Endodermal cell (in vitro differentiated cells): ENCODE results near the gene RCOR3. TPM values are rescaled to one million over a fixed set of nuclear protein-coding genes. Genes with fewer than 3 reads are reported as not detected.
"Not testable (repeated sequence)": the region's sequence is repeated elsewhere in the genome, so short reads cannot be mapped to it uniquely, and the experiment has no call there.

Experiments used
- DNase-seq: peaks from one replicate; pipeline ENCODE4 v3.0.0-alpha.2; 2017
- H3K27ac ChIP-seq: 2 replicates; pipeline ENCODE4 v1.5.1; 2013; ENCODE audit warnings: mild to moderate bottlenecking, low read depth, low read length, moderate library complexity
- H3K27me3 ChIP-seq: 2 replicates; pipeline ENCODE4 v1.6.1; 2013; ENCODE audit warnings: mild to moderate bottlenecking, low read length, moderate library complexity; ENCODE audit not compliant: insufficient read depth, control insufficient read depth, poor library complexity, severe bottlenecking
- H3K36me3 ChIP-seq: 2 replicates; pipeline ENCODE4 v1.7.0; 2013; ENCODE audit warnings: mild to moderate bottlenecking, low read length, moderate library complexity; ENCODE audit not compliant: control insufficient read depth, insufficient read depth
- H3K4me1 ChIP-seq: one replicate; pipeline ENCODE4 v1.7.0; 2013; ENCODE audit warnings: low read length; ENCODE audit not compliant: control insufficient read depth, insufficient read depth
- H3K4me3 ChIP-seq: 2 replicates; pipeline ENCODE4 v1.5.1; 2013; ENCODE audit warnings: mild to moderate bottlenecking, low read length, moderate library complexity
- H3K9ac ChIP-seq: 2 replicates; pipeline ENCODE4 v1.6.1; 2013; ENCODE audit warnings: mild to moderate bottlenecking, low read length, moderate library complexity; ENCODE audit not compliant: poor library complexity, severe bottlenecking; ENCODE audit errors: extremely low read depth
- H3K9me3 ChIP-seq: 2 replicates; pipeline ENCODE4 v1.6.1; 2013; ENCODE audit warnings: mild to moderate bottlenecking, low read length, moderate library complexity; ENCODE audit not compliant: control insufficient read depth
- H3K27ac Mint-ChIP-seq: 2 replicates; pipeline ENCODE4 v1.8.0; 2020; ENCODE audit warnings: mixed read lengths
- H3K27me3 Mint-ChIP-seq: 2 replicates; pipeline ENCODE4 v1.8.0; 2021; ENCODE audit warnings: mild to moderate bottlenecking, mixed read lengths; ENCODE audit not compliant: insufficient read depth
- H3K36me3 Mint-ChIP-seq: 2 replicates; pipeline ENCODE4 v1.8.0; 2020; ENCODE audit warnings: low read depth, mixed read lengths
- H3K4me1 Mint-ChIP-seq: 2 replicates; pipeline ENCODE4 v1.8.0; 2020; ENCODE audit warnings: mixed read lengths
- H3K4me3 Mint-ChIP-seq: 2 replicates; pipeline ENCODE4 v1.8.0; 2020; ENCODE audit warnings: mild to moderate bottlenecking, moderate library complexity, mixed read lengths
- H3K9me3 Mint-ChIP-seq: 2 replicates; pipeline ENCODE4 v1.8.0; 2020; ENCODE audit warnings: mild to moderate bottlenecking, mixed read lengths
- CTCF ChIP-seq: fragments of 200-600 bp; sonication (generic); conservative IDR thresholded peaks from 2 replicates; pipeline ENCODE4 v1.5.0; 2021; ENCODE audit warnings: antibody characterized with exemption, mild to moderate bottlenecking
- WGBS, 2 experiments: methylation state at CpG; one replicate each; pipeline versions ENCODE4 v1.1.5 to v1.1.7; 2013; ENCODE audit warnings: missing lambda C conversion rate in 2 of 2, mixed read lengths in 1 of 2; ENCODE audit not compliant: insufficient coverage in 1 of 2, insufficient read length in 1 of 2; 5-methylcytosine and 5-hydroxymethylcytosine counted together
- total RNA-seq, 2 donors: library from RNA; stranded (reverse); fragmentation: NEBNext Ultra II Directional in 1 of 2; extraction: Animal tissue kit (Norgen Biotek cat#: 25700) in 1 of 2; gene quantifications; 2 replicates in 1 of 2; 3 replicates in 1 of 2; pipeline ENCODE4 v1.2.1, GENCODE V29; 2021

Gene RCOR3
- total RNA-seq, 2 donors from 2014 or later: 133 to 134 TPM

DNA sequence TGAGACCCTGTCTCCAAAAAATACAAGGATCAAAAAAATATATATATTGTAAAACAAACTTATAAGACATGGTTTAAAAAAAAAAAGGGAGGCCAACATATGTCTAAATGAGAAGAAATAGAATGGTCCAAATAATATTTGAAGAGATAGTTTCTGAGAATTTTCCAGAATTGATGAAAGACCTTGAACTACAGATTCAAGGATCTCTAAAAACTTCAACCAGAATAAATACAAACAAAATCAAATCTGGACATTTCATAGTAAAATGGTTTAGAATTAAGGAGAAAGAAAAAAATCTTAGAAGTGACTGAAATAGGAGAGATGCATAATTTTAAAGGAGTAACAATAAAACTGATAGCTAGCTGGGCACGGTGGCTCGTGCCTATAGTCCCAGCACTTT, 45.5 kb upstream of the RCOR3 start:
- no peak for DNase-seq
- H3K27me3 Mint-ChIP-seq: no peaks in the 10 kb centered on the region
- no peak for TF ChIP-seq CTCF

DNA sequence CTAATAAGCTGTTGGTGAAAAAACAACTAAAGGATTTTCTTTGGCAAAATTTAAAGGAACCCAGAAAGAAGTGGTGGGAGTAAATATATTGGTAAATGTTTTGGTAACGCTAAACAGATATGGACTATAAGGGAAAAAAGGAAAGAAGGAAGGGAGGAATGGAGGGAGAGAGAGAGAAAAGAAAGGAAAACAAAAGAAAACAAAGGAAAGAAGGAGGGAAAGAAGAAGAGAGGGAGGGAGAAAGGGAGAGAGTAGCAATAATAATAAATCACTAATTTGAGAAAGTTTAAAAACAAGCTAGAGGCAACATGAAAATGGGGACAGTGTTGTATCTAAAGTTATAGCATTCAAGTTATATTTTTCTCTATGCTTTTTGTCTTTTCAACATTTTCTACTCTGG, 43.6 kb upstream of the RCOR3 start:
- H3K9ac ChIP-seq: no peak overlapping the region
- H3K27ac Mint-ChIP-seq: no peak overlapping the region
- H3K27me3 Mint-ChIP-seq: no peaks in the 10 kb centered on the region
- H3K4me3 ChIP-seq: no peak overlapping the region
- H3K4me1 ChIP-seq: no peaks in the 10 kb centered on the region
- H3K27ac ChIP-seq: no peak overlapping the region
- H3K4me1 Mint-ChIP-seq: peaks cover 10% of the 10 kb centered on the region
- no peaks in the 10 kb centered on the region for H3K27me3 ChIP-seq
- no peaks in the 10 kb centered on the region for H3K36me3 ChIP-seq
- no peak for TF ChIP-seq CTCF
- 97 to 100% methylated on average over 1 of the region's 1 CpG for WGBS, 2 experiments
- peaks cover 10% of the 10 kb centered on the region for H3K9me3 Mint-ChIP-seq
- H3K9me3 ChIP-seq: peaks cover 22% of the 10 kb centered on the region
- no peak overlapping the region for H3K4me3 Mint-ChIP-seq
- H3K36me3 Mint-ChIP-seq: peaks cover 3% of the 10 kb centered on the region
- no peak for DNase-seq

More for the DNA sequence above, 45.5 kb upstream of the RCOR3 start:
- Histone ChIP-seq H3K4me3 (no peak overlapping the region), H3K9me3 (peaks cover 12% of the 10 kb centered on the region), H3K27ac (no peak overlapping the region), H3K4me1 (no peaks in the 10 kb centered on the region), H3K27me3 (no peaks in the 10 kb centered on the region), H3K36me3 (no peaks in the 10 kb centered on the region), H3K9ac (no peak overlapping the region)
- Mint-ChIP-seq H3K9me3 (peaks cover 5% of the 10 kb centered on the region), H3K4me3 (no peak overlapping the region), H3K27ac (no peak overlapping the region), H3K4me1 (peaks cover 10% of the 10 kb centered on the region), H3K36me3 (no peaks in the 10 kb centered on the region)
- 94 to 97% methylated on average over 2 of the region's 2 CpGs for WGBS, 2 experiments

DNA sequence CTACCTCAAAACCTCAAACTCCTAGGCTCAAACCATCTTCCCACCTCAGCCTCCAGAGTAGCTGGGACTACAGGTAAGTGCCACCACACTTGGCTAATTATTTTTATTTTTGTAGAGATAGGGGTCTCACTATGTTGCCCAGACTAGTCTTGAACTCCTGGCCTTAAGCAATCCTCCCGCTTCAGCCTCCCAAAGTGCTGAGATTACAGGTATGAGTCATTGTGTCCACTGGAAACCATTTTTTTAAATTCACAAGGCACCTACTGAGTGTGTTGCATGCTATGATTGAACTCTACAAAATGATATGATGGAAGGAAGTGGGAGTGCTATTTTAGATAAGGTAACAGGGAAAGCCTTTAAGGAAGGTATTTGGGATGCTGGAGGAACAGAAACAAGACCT, 41.8 kb upstream of the RCOR3 start:
- no peaks in the 10 kb centered on the region for H3K27me3 ChIP-seq
- Mint-ChIP-seq H3K27ac (no peak overlapping the region), H3K4me1 (peaks cover 19% of the 10 kb centered on the region), H3K36me3 (peaks cover 6% of the 10 kb centered on the region), H3K27me3 (no peaks in the 10 kb centered on the region), H3K9me3 (peaks cover 19% of the 10 kb centered on the region), H3K4me3 (no peak overlapping the region)
- no peak overlapping the region for H3K27ac ChIP-seq
- H3K4me1 ChIP-seq: peaks cover 3% of the 10 kb centered on the region
- no peak overlapping the region for H3K4me3 ChIP-seq
- 100% methylated on average over 1 of the region's 1 CpG for WGBS, 2 experiments
- peaks cover 34% of the 10 kb centered on the region for H3K9me3 ChIP-seq
- DNase-seq: no peak
- no peak overlapping the region for H3K9ac ChIP-seq
- TF ChIP-seq CTCF: no peak
- H3K36me3 ChIP-seq: no peaks in the 10 kb centered on the region

DNA sequence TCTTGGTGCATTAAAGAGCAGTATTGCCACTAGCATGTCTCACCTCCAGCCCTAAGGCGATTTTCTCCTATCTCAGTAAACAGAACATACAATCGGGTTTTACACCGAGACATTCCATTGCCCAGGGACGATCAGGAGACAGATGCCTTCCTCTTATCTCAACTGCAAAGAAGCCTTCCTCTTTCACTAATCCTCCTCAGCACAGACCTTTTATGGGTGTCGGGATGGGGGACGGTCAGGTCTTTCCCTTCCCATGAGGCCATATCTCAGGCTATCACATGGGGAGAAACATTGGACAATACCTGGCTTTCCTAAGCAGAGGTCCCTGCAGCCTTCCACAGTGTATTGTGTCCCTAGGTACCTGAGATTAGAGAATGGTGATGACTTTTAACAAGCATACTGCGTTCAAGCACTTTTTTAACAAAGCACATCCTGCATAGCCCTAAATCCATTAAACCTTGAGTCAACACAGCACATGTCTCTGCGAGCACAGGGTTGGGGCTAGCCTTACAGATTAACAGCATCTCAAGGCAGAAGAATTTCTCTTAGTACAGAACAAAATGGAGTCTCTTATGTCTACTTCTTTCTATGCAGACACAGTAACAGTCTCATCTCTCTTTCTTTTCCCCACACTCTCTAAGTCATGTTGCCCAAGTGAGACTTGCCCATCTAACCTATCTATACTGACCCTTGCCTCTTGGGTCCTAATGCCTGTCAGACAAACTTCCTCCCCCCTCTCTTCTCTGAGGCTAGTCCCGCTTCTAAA, 36.5 kb upstream of the RCOR3 start:
- Mint-ChIP-seq H3K4me1 (peaks cover 50% of the 10 kb centered on the region), H3K27ac (peak overlapping the region; percentile 93), H3K4me3 (peak overlapping the region; percentile 21), H3K9me3 (peaks cover 14% of the 10 kb centered on the region)
- not testable (repeated sequence) for H3K27me3 Mint-ChIP-seq, H3K27ac ChIP-seq, H3K36me3 ChIP-seq, H3K36me3 Mint-ChIP-seq, H3K27me3 ChIP-seq
- 23 to 69% methylated on average over 4 to 9 of the region's 9 CpGs for WGBS, 2 experiments
- peak overlapping the region; percentile 47 for H3K4me3 ChIP-seq
- peak overlapping the region; percentile 34 for H3K9ac ChIP-seq
- H3K4me1 ChIP-seq: peaks cover 21% of the 10 kb centered on the region
- DNase-seq: peak; percentile 76
- peaks cover 22% of the 10 kb centered on the region for H3K9me3 ChIP-seq

- H3K4me3 ChIP-seq, H3K9ac ChIP-seq, H3K4me3 Mint-ChIP-seq, H3K27me3 Mint-ChIP-seq, DNase-seq, H3K27me3 ChIP-seq, H3K27ac ChIP-seq, H3K36me3 Mint-ChIP-seq, H3K36me3 ChIP-seq, H3K9me3 ChIP-seq, H3K27ac Mint-ChIP-seq, H3K4me1 ChIP-seq, H3K9me3 Mint-ChIP-seq: not testable (repeated sequence)
- WGBS, 2 experiments: 94 to 97% methylated on average over 5 to 13 of the region's 13 CpGs
- peaks cover 25% of the 10 kb centered on the region for H3K4me1 Mint-ChIP-seq
These were observed 30.4 kb upstream of the RCOR3 start for GRCh38 chr1:211228573-211229364.
